Stimulated activated CD8-positive, alpha-beta memory T cell treated with anti-CD3 and anti-CD28 coated beads, Interleukin-15, amount 100 ng/mL, for 4 hours (primary cell): ENCODE data around the gene TGM1.
"Not testable (repeated sequence)": the region's sequence is repeated elsewhere in the genome, so short reads cannot be mapped to it uniquely, and the experiment has no call there.

Experiments
- DNase-seq, 2 donors: peaks; one replicate each; pipeline ENCODE4 v3.0.0-alpha.2; 2020; ENCODE audit warnings: low read depth in 2 of 2

TGM1 gene

DNA sequence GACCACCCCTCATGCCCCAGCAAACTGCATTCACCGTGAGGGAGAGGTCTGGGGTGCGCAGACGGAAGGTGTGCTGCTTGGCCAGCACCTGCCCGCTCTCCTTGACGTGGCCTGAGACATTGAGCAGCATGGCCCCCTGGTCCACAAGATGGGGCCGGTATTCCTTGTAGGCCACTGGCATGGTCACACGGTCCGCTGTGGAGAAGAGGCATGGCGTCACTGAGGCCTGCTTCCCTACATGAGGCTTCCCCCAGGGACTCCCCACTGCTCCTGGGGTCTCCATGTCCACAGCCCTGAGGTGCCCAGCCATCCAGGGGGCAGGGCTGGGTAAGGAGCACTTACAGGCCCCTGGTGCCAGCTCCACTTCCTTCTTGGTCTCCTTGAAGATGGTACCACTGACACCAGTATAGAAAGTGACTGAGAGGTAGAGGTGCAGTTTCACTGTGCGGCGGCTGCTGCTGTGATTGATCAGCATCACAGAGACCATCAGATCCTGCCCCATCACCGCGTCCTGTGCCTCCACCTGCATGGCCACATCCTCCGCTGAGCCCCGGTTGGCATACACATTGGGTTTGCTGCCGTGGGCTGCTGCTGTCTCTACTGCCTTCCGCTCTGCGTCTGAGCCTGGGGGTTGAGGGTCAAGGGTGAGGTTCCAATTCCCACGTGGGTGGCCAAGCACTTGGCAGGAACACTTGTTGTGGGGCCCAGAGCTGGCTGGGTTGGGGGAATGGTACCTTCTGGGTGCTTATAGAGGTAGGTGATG, 8.2 kb downstream of the TGM1 start:
- no peak for DNase-seq

DNA sequence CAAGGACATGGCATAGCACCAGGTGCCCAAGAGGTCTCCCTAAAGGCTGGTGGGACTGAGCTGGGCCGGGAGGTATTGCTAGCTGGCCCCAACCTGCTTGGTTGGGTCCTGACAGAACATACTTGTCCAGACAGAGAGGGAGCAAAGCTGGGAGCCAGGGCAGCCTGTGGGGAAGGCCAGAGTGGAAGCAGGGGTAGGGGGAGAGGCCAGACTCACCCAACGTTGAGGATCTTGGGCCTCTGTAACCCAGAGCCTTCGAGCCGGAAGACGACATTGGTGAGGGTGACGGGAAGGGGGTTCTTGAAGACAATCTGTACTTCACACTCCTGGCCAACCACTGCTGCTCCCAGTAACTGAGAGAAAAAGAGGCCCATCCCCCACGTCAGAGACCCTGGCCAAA, 9.0 kb downstream of the TGM1 start:
- DNase-seq, result no peak

DNA sequence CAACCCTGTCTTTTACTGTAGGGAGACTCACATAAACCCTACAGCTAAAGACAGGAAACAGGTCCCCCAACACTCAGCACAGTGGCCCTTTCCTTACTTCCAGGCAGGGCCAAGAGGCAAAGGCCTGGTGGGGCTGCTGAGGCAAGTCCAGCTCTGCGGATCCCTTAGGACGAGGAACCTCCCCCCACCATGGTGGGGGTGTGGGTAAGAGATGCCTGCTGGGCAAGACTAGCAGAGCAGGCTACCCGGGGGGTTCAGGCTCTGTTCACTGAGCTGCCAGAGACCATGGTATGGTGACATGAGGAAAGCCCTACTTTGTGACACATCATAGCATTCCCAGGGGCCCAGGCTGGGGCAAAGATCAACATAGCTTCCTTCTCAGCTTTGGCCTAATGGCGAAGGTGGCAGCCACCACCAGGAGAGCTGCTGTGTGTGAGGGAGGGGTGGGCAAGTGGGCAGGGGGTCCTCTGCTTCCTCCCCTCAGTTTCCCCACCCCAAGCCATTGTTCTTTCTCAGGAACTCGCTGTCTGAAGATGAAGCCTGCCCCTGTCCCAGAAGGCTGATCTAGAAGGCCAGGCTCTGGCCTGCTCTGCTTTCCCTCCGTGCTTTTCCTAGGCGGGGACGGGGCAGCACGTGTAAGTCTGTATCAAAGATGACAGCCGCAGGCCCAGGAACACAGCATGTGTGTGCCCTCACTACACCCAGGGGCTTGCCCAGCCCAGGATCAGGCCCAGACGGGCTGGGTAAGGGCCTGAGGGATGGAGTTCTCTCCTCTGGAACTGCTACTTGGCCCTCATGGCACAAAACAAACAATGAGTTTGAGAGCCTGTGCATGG, 10.5 kb downstream of the TGM1 start:
- no peak for DNase-seq

DNA sequence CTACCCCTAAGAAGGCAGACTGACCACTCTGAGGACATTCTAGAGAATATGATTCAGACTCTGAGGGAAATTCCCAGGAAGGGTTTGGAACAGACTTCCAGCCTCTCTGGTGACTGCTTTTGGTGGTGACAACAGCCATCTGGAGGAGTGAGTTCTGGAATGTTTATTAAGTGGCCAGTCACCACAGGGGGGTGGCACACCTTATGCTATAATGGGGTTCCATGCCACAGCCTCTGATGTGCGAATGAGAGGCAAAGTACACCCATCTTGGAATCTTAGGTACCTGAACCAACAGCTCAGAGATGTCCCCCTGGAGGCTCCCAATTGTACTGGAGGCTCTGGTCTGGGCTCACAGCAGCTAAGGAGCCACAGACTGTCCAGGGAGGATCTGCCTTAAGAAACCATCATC, 11.1 kb downstream of the TGM1 start:
- no peak for DNase-seq

DNA sequence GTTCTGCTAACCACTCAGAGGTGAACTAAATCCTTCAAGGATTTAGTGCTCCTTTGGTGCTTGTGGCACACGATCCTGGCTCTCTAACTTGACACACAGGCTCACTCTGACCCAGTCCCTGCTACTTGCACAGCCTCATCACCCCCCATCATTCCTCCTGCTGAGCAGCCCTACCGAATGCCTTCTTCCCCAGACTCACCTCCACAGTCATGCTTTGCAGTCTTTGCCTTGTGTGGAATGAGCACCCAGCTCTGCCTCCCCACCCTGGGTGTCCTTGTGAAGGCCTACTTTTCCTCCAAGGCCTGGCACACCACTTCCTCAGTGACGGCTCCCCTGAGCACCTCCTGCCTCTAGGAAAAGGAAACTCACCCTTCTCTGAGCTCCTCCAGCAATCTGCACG, 12.6 kb downstream of the TGM1 start:
- DNase-seq, result no peak

DNA sequence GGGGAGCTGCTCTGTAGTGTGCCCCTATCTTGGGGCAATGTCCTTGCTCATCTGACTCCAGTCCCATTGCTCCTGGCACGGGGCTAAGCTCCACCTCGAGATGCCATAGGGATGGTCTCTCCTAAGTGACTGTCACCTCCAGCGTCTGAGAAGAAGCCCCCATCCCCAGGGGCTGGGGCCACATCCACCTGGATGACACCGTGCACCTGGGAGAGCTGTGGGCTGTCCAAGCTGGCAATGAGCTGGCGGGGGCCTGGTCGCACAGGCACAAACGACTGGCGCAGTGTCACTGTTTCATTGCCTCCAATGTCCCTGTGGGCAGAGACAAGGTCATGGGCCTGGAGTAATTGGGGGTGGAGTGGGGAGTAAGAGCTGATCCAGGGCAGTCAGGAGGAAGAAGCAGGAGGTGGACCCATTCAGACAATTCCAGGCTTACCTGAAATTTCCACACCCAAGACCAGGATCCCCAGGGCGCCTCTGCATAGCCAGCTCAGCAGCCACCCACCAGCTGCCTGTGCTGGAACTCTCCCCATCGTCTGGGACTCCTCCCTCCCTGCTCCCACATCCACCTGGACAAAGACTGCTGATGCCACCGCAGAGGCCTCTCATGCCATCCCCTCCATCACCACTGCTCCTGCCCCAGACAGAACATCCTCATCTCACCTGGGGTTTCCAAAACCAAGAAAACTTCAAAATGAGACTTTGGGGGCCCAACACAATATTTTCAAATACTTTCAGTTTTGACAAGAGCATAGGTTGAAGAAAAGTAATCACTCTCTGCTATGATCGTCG, 13.6 kb downstream of the TGM1 start:
- no peak for DNase-seq

DNA sequence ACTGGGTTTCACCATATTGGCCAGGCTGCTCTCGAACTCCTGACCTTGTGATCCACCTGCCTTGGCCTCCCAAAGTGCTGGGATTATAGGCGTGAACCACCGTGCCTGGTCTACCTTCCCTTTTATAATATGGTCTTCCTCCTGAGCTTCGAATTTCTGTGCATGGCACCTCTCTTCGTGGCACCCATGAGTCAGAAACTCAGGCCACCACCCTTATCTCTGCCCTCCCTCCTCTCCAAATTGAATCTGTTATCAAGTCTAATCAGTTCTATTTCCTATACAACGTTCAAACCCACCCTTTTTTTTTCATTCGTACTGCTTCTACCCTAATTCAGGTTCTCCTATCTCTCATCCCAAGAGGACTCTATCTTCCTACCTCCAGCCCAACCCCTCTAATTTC, 15.6 kb downstream of the TGM1 start:
- no peak for DNase-seq

DNA sequence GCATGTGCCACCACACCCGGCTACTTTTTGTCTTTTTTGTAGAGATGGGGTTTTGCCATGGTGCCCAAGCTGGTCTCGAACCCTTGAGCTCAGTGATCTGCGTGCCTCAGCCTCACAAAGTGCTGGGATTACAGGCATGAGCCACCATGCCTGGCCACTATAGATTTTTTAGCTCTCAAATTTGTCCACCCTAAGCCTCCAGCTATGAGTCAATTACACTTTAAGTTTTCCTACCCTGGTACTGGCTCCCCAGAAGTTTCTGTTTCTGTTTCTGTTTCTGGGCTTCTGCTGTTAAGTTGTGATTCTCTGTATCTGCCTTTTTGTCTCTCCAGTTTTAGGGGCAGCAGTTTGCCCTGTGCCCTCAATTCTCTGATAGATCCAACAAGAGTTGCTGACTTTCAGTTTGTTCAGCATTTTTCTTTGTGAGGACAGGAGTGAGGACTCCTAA, 16.2 kb downstream of the TGM1 start:
- DNase-seq, result no peak

DNA sequence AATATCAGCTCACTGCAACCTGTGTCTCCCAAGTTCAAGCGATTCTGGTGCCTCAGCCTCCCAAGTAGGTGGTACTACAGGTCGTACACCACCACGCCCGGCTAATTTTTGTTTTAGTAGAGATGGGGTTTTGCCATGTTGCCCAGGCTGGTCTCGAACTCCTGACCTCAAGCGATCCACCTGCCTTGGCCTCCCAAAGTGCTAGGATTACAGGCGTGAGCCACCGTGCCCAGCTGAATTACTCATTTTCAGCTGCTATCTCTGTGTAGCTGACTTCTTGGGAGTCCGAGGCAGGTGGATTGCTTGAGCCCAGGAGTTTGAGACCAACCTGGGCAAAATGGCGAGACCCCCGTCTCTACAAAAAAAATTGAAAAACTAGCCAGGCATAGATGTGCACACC, 17.6 kb downstream of the TGM1 start:
- DNase-seq, result not testable (repeated sequence)

DNA sequence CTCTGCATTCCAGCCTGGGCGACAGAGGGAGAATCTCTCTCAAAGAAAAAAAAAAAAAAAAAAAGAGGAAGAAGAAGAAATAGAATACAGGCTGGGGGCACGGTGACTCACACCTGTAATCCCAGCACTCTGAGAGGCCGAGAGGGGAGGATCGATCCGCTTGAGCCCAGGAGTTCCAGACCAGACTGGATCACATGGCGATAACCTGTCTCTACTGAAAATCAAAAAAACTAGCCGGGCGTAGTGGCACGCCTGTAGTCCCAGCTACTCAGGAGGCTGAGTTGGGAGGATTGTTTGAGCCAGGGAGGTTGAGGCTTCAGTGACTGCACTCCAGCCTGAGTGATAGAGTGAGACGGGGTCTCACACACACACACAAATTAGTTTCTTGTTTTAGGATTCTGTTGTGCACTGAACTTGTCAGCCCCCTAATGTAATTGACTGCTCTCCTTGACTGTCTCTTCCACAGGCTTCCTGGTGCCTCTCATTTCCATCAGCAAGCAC, 19.6 kb downstream of the TGM1 start:
- DNase-seq, result no peak

DNA sequence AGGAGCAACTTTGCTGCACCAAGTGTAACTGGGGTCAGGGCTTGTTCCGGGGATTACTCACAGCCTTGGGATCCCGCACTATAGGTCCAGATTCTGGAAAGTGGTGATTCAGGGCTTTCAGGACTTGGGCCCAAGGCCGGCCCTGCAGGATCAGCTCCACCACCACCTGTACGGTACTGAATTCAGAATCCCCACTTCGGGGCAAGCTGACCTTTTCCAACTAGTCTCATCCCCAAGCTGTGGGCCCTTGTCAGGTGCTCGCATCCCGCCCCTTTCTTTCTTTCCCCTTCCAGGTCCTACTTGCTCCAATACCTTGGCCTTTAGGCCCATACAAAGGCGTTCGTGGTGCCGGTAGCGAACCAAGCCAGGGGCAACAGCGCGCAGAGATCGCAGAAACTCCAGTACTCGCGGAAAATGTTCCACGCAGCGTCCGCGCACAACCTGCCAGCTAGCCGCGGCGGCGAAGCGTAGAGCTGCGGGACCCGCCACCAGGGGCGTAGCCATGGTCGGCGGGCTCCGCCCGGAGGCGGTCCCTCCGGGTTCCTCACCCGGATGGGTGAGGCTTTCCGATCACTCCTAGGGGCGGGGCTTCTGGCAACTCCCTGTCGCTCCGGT, 21.0 kb downstream of the TGM1 start:
- DNase-seq, result peak; percentile 84 to 86

DNA sequence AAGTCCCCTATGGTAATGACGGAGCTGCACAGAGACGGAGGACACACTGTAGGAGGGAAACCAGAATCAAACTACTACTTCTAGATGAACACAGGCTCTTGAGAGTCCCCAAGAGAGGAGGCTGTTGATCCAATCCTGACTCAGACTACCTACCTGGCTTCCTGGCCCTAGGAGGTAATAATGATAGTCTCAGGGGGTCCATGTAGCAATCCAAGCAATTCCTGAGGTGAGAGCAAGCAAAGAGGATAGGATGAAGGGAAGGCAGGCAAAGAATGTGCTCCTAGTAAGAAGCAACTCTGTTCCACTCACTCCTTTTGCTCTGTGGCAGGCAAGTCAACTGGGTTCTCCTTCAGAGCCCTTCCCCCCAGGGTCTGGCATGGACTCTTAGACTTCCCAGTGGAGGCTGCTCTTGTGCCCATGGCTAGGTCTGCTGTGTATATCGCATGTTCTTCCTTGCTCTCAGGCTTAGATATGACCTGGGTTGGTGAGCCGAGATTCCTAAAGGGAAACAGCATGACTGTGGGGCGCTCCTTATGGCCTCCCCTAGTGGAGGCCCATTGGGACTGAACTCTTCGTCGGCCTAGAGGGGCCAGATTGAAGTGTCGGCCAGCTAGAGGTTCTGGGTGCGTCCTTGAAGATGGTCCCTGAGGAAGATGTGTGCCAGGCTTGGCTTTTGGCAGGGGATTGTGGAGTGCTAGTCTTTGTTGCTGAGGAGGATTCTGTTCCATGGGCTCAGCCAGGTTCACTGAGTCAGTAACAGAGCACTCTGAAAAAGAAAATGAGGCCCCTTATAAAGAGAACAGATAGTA, 22.7 kb downstream of the TGM1 start:
- DNase-seq, result no peak

DNA sequence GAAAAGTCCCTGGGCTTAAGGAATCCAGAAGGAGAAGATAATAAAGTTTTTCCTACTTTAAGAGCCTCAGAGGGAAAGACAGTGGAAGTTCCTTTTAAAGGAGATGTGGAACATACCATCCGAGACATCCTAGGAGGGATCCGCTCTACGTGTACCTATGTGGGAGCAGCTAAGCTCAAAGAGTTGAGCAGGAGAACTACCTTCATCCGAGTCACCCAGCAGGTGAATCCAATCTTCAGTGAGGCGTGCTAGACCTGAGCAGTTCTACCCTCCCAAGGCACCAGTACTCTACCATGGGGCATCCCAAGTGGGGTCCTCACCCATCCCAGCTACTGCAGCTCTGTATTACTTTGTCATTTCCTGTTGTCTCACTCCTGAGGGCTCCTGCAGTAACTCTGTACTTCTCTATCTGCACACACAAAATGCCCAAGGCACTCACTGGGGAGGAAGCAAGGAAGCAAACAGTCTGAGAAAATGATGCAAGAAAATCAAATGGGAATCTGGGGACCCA, 24.4 kb downstream of the TGM1 start:
- no peak for DNase-seq

DNA sequence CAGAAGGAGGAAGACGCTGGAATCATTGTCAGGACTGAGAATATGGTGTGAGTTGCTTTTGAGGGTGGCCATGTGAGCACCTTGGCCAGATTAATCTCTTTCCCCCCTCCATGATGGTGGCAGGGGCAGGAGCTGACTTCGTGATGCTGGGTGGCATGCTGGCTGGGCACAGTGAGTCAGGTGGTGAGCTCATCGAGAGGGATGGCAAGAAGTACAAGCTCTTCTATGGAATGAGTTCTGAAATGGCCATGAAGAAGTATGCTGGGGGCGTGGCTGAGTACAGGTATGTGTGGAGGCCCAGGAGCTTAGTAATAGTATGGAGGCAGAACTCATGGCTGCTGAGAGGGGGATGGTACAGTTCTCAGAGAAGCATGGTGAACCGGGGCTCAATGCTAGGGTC, 24.9 kb downstream of the TGM1 start:
- DNase-seq, result no peak

DNA sequence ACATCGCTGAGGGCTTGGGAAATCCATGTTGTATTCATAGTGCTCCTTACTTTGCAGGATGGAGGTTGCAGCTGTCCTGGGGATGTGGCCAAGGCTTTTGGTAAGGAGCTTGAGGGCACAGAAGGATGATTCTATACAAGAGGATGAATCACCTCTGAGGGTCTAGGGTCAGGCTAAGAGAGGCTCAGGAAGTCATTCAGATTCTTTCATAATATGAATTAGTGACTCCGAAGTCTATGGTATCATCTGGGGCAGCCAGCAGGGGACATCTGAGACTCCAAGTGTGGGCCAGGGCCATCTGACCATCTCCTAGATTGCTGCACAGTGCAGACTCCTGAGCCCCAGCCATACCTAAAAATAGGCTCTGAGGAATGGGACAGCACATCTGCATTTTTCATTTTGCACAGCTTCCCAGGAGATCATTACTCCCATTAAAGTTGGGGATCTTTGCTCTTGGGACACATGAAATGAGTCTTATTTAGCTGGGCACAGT, 25.5 kb downstream of the TGM1 start:
- DNase-seq, result no peak

DNA sequence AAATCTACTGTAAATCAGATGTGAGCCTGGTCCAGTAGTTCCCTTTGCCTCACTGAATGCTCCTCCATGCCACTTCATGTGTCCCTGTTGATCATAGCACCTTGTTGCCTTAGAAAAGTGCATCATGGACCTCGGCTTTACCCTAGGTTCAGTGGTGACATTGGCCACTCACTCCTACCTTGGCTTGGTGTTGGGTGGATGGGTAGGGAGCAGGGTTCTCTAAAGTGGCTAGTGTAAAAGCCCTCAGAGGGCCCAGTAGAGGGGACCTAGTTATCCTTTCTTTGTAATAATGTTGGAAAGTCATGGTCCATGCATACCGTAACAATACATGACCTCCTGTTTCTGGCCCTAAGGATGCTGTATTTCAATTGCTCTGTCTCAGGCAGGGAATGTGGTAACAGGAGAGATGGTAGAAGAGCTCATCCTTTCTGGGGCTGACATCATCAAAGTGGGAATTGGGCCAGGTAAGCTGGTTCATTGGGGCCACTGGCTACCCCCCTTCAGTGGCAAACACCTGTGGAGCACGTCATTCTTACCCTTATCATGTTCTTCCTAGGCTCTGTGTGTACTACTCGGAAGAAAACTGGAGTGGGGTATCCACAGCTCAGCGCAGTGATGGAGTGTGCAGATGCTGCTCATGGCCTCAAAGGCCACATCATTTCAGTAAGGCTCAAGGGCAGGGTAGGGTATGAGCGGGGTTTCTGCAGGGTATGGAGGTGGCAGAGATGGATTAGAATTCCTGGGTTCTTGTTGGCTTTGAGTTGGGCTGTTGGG, 26.1 kb downstream of the TGM1 start:
- DNase-seq, result no peak

DNA sequence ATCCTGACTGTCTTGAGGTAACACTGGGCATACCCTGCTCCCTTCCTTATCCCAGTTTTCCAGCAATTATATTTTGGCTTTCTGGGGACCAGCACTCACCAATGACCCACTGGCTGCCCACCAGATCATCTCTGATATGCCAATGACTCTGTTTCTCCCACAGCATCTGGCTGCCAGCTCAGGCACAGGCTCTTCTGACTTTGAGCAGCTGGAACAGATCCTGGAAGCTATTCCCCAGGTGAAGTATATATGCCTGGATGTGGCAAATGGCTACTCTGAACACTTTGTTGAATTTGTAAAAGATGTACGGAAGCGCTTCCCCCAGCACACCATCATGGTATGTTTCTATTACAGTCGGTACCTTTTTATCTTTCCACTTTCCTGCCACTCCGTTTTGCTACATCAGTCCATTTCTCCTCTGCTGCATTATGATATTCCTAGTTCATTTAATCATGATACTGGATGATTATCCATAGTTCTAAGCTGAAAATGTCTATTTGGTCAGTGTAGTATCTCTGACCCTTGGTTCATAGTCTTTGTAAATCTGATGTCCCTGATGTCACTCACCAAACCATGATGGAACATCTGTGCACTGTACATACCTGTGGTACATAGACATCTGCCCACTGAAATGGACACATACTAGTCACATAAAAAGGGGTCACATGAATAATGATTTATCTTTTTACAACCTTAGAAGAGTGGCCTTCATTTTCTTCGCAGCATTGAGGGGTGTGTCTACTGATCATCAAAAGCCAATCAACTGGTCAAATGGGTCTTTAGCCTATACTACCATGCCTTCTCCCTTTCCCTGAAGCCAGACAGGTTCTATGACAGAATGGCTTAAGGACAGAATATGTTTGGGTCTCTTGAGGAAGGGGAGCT, 26.9 kb downstream of the TGM1 start:
- DNase-seq, result no peak

DNA sequence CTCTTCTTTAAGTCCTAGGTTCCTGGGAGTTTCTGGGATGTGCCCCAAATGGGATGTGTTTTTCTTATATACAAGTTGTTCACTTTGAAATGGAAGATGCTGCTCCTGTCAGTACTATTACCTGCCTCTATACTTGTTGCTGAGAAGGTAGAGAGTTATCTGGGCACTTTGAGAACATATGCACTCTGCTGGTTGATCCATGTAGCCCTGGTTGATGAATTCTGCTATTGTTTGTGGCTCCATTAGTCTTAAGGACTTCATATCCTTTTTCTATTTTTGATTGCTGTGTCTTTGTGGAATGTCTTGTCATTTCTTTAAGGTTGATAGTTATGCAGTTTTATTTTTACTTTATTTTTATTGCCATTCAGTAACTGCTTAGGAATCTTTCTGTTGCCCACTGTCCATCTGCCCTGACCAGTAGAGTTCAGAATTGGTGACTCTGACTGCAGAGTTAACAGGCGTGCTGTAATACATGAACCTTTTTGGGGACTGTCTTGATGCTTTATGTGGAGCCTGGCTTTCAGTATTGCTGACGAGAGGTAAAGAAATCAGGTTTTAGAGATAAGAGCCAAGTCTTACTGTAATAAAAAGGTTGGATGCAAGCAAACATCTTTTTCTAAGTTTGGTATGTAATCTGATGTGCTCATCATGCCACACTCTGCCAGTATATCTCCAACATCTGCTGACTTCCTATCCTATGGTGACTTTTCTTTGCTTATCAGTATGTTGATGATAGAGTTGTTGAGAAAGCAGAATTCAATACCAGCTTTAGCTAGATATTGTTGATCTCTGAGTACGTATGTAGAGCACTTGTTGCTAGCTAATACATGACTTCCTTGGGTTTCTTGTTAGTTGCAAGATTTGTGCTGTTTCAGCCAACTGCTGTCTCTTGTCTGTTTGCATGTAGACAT, 28.6 kb downstream of the TGM1 start:
- DNase-seq, result no peak
